RWPE2 (cell line): ENCODE measurements around the gene PPP1R18.

ENCODE experiments used
- ATAC-seq: fragments of 200-7000 bp; cut with Tn5 transposase; 3 replicates; pipeline ENCODE4 v1.9.1; 2021; ENCODE audit warnings: low read depth
- DNase-seq: peaks from one replicate; pipeline ENCODE4 v3.0.0-alpha.2; 2020; ENCODE audit warnings: low spot score
- H3K27ac ChIP-seq: fragments of 450-650 bp; 2 replicates; pipeline ENCODE4 v1.5.1; 2017; ENCODE audit warnings: mild to moderate bottlenecking; ENCODE audit not compliant: poor library complexity, severe bottlenecking
- H3K27me3 ChIP-seq: fragments of 250-450 bp; sonication (Bioruptor Pico); 2 replicates; pipeline ENCODE4 v1.5.1; 2021; ENCODE audit warnings: mild to moderate bottlenecking, moderate library complexity; ENCODE audit not compliant: insufficient read depth, poor library complexity, severe bottlenecking
- H3K36me3 ChIP-seq: fragments of 250-450 bp; sonication (Bioruptor Pico); 2 replicates; pipeline ENCODE4 v1.5.1; 2020; ENCODE audit warnings: low read depth, mild to moderate bottlenecking, moderate library complexity
- H3K4me1 ChIP-seq: fragments of 250-450 bp; sonication (Bioruptor Pico); 2 replicates; pipeline ENCODE4 v1.5.1; 2021; ENCODE audit warnings: mild to moderate bottlenecking, moderate library complexity; ENCODE audit not compliant: insufficient read depth, poor library complexity, severe bottlenecking
- H3K4me3 ChIP-seq: fragments of 250-450 bp; sonication (Bioruptor Pico); 2 replicates; pipeline ENCODE4 v1.5.1; 2021; ENCODE audit warnings: mild to moderate bottlenecking, moderate library complexity; ENCODE audit not compliant: severe bottlenecking
- H3K9me3 ChIP-seq: fragments of 250-450 bp; sonication (Bioruptor Pico); 2 replicates; pipeline ENCODE4 v1.5.1; 2021; ENCODE audit warnings: mild to moderate bottlenecking, moderate library complexity; ENCODE audit not compliant: severe bottlenecking
- TF ChIP-seq, protein P1 (sequence below): fragments of 450-650 bp; IDR thresholded peaks from one replicate; pipeline ENCODE4 v1.5.1; 2017; ENCODE audit warnings: mild to moderate bottlenecking, moderate library complexity; ENCODE audit not compliant: poor library complexity, severe bottlenecking

Gene PPP1R18

GRCh38 chr6:30647242-30648116 lies 39.0 kb downstream of the PPP1R18 start:
- Histone ChIP-seq H3K4me3 (peak overlapping the region; percentile 94), H3K27me3 (no peaks in the 10 kb centered on the region), H3K4me1 (peaks cover 4% of the 10 kb centered on the region), H3K36me3 (peaks cover 33% of the 10 kb centered on the region), H3K27ac (peak overlapping the region; percentile 72), H3K9me3 (no peaks in the 10 kb centered on the region)
- TF ChIP-seq, protein P1, sequence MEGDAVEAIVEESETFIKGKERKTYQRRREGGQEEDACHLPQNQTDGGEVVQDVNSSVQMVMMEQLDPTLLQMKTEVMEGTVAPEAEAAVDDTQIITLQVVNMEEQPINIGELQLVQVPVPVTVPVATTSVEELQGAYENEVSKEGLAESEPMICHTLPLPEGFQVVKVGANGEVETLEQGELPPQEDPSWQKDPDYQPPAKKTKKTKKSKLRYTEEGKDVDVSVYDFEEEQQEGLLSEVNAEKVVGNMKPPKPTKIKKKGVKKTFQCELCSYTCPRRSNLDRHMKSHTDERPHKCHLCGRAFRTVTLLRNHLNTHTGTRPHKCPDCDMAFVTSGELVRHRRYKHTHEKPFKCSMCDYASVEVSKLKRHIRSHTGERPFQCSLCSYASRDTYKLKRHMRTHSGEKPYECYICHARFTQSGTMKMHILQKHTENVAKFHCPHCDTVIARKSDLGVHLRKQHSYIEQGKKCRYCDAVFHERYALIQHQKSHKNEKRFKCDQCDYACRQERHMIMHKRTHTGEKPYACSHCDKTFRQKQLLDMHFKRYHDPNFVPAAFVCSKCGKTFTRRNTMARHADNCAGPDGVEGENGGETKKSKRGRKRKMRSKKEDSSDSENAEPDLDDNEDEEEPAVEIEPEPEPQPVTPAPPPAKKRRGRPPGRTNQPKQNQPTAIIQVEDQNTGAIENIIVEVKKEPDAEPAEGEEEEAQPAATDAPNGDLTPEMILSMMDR = no peak
- ATAC-seq (peak; percentile 67), DNase-seq (no peak)

DNA sequence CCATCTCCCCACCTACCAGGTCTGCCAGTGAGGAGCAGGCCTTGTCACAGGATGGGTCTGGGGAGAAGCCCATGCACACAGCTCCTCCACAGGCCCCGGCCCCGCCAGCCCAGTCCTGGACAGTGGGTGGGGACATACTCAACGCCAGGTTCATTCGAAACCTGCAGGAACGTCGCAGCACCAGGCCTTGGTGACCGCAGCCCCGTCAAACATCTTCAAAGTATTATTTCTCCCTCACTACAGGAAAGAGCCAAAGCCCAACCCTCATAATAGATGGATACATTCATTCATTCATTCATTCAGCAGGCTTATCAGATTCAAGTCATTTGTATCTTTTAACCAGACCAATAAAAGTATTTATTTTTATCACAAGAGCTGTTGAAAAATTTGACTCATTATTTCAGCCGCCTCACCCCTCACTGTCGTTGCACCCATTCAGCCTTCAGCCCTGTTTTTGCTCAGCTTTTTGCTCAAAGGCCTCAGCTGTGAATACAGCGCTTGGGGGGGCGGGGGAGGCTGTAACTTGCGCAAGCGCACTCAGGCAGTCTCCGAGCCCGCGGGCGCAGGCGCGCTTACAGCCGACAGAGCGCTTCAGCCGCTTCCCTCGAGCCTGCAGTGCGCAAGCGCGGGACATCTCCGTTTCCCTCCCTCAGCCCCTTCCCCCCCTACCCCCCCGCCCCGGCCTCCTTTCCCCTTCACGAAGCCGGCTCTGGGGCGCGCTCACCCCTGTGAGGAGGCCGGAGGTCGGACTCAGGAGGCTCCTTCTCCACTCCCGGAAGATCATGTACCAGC lies 39.8 kb downstream of the PPP1R18 start, which contains the start of gene C6orf136:
TSS of gene C6orf136 (plus strand) at position 684 of the 792 bp plus-strand sequence. CDS start at position 783, 99 bp downstream.
- Histone ChIP-seq H3K27ac (peak within 1 kb of the TSS; percentile 72), H3K4me1 (peaks cover 4% of the 10 kb centered on the region), H3K9me3 (no peaks in the 10 kb centered on the region), H3K27me3 (no peaks in the 10 kb centered on the region), H3K36me3 (peaks cover 32% of the 10 kb centered on the region), H3K4me3 (peak within 1 kb of the TSS; percentile 94)
- TF ChIP-seq, protein P1 = no peak
- ATAC-seq = peak; percentile 76
- DNase-seq = peak; percentile 92

GRCh38 chr6:30645989-30646388 lies 40.5 kb downstream of the PPP1R18 start:
- H3K27me3 ChIP-seq = no peaks in the 10 kb centered on the region
- H3K36me3 ChIP-seq = peaks cover 29% of the 10 kb centered on the region
- peaks cover 4% of the 10 kb centered on the region for H3K4me1 ChIP-seq
- TF ChIP-seq, protein P1 = no peak
- H3K9me3 ChIP-seq = no peaks in the 10 kb centered on the region
- no peak for DNase-seq
- no peak overlapping the region for H3K4me3 ChIP-seq
- H3K27ac ChIP-seq = peak overlapping the region; percentile 72
- no peak for ATAC-seq

DNA sequence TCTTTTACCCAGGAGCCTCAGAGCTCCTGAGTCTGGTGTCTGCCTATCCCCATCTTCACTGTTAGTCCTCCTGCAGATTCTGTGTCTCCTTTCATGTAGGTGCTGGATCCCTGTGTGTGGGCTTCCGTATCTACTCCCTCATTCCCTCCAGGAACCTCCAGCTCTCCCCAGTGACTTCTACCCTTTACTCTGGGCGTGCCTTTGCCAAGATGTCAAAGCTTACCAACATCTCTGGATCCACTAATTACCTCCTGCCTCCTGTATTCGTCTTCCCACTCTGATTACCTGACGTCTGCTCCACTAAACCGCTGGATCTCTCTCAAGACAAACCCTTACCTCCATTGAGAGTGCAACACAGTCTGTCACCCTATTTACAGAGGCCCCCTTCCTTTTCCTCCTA lies 41.7 kb downstream of the PPP1R18 start:
- H3K27ac ChIP-seq = no peak overlapping the region
- H3K27me3 ChIP-seq = no peaks in the 10 kb centered on the region
- DNase-seq = no peak
- no peak overlapping the region for H3K4me3 ChIP-seq
- TF ChIP-seq, protein P1 = no peak
- H3K4me1 ChIP-seq = peaks cover 4% of the 10 kb centered on the region
- no peak for ATAC-seq
- H3K36me3 ChIP-seq = peaks cover 34% of the 10 kb centered on the region
- H3K9me3 ChIP-seq = no peaks in the 10 kb centered on the region
